Measurements from ENCODE around the gene EFNA2.

- TF ChIP-seq ZFP3 (CRISPR knock-in tag; IDR thresholded peaks at IDR 0.05) (no peak), CSDC2 (CRISPR knock-in tag; IDR thresholded peaks at IDR 0.05) (no peak), PATZ1 (CRISPR knock-in tag; IDR thresholded peaks at IDR 0.05; ENCODE audit: borderline replicate concordance) (no peak), ARNTL (CRISPR knock-in tag; IDR thresholded peaks at IDR 0.05; ENCODE audit: borderline replicate concordance, low read depth) (no peak), TOX (CRISPR knock-in tag; IDR thresholded peaks at IDR 0.05; ENCODE audit: borderline replicate concordance) (no peak), CREB5 (CRISPR knock-in tag; IDR thresholded peaks at IDR 0.05; ENCODE audit: low read depth) (no peak), ZFP30 (CRISPR knock-in tag; IDR thresholded peaks at IDR 0.05) (no peak), RARB (CRISPR knock-in tag; IDR thresholded peaks at IDR 0.05) (no peak), BACH2 (CRISPR knock-in tag; IDR thresholded peaks at IDR 0.05; ENCODE audit: borderline replicate concordance) (no peak), PPARA (CRISPR knock-in tag; IDR thresholded peaks at IDR 0.05; ENCODE audit: borderline replicate concordance) (no peak), ZNF8 (CRISPR knock-in tag; IDR thresholded peaks at IDR 0.05) (no peak), OSR1 (CRISPR knock-in tag; IDR thresholded peaks at IDR 0.05) (no peak), ZC3H10 (CRISPR knock-in tag; IDR thresholded peaks at IDR 0.05) (no peak)
Observed at GRCh38 chr19:1304197-1304924, 18.7 kb downstream of the EFNA2 start.
